HG03280 (cell line): ENCODE results near the gene SLC13A1.
"Not testable (repeated sequence)": the region's sequence is repeated elsewhere in the genome, so short reads cannot be mapped to it uniquely, and the experiment has no call there.

ENCODE experiments used
- ATAC-seq: cut with Tn5 transposase; IDR thresholded peaks from one replicate; pipeline ENCODE4 v1.9.1; 2021; ENCODE audit warnings: mild to moderate bottlenecking, moderate library complexity; ENCODE audit not compliant: unreplicated experiment

Gene SLC13A1

DNA sequence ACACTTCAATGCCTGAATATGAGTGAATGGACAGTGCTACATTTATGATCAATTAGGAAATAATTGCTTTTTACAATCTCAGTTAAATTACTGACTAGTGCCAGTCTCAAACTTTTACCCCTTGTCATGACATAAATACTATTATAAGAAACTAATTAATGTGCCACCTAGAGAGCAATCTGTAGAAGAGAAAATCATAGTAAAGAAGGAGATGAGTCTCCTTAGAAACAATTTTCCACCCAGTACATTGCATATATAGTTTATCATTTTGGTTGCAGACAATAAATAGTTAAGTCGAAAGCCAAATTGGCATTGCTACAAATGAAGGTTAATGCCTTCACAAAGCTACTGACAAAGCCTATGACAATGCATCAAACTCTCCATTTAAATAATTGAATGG lies 68.6 kb downstream of the SLC13A1 start:
- no peak for ATAC-seq

- no peak for ATAC-seq
Measured at GRCh38 chr7:123126691-123127090, 73.1 kb downstream of the SLC13A1 start.

- no peak for ATAC-seq
Measured at GRCh38 chr7:123126171-123126570, 73.6 kb downstream of the SLC13A1 start.

GRCh38 chr7:123125231-123125630 lies 74.5 kb downstream of the SLC13A1 start:
- ATAC-seq = no peak

GRCh38 chr7:123122916-123123315 lies 76.9 kb downstream of the SLC13A1 start:
- no peak for ATAC-seq

DNA sequence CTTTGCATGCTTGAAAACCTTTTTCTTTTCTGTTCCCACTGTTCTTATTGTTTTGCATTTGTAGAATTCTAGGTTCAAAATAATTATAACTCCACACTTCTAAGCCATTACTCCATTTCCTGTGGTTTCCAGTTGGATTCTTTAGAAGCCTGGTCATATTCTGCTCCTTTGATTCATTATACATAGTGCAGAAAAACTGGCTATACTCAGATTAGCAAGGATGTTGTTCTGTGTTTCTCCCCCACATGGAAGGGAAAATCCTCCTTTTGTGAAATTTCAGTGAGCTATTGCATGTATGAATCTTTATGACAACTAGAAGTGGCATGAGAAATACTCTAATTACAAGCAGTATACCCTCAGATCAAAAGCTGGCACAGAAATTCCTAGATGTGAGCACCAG lies 79.5 kb downstream of the SLC13A1 start:
- ATAC-seq = no peak

GRCh38 chr7:123115331-123115730 lies 84.4 kb downstream of the SLC13A1 start:
- ATAC-seq = no peak

DNA sequence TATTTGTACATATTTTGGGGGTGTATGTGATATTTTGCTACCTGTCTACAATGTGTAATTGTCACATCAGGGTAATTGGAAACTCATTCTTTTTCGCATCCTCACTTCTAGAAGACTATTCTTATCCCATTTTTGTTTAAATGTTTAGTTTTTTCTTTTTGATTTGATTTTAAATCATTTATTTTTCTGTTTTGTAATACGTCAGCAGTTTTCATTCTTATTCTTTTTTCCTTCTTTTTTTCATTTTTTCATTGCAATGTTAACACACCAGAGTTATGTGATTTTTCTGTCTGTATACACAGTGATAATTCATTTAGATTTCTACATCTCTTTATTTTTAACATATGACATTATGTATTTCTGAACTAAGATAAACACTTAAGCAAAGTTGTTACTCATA lies 85.5 kb downstream of the SLC13A1 start:
- no peak for ATAC-seq

DNA sequence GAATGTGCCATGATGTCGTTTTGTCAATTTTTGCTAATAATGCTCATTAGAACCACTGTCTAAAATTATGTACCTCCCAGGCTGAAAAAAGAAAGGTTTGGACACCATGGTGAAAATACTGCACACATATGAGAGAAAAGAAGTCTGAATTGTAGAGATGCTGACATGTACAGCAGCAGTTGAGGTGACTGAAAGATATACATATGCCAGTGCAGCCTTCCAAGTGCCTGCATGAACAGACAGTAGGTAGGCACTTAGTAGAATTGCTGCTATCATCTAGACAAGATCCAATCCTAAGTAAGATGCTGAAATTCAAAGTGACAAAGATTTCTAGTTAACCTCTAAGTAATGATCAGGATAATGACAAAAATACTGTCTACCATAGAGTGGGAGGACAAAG lies 86.9 kb downstream of the SLC13A1 start:
- no peak for ATAC-seq

DNA sequence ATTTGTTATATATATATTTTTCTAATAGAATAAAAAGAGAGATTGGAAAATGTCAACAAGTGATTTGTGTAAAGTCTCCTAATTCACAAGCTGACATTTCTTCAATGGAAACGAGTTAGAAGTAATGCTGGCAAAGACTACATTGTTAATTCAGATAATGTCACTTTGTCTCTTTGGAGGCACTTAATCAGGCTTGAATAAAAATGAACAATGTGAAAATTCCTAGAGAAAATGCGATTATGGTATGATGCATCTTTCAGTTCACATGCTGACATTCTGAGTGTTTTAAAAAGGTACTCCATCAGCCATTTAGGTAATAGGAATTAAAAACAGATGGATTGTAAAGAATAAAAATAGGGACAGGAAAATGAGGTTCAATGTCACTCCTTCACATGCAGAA lies 100.1 kb downstream of the SLC13A1 start:
- no peak for ATAC-seq

DNA sequence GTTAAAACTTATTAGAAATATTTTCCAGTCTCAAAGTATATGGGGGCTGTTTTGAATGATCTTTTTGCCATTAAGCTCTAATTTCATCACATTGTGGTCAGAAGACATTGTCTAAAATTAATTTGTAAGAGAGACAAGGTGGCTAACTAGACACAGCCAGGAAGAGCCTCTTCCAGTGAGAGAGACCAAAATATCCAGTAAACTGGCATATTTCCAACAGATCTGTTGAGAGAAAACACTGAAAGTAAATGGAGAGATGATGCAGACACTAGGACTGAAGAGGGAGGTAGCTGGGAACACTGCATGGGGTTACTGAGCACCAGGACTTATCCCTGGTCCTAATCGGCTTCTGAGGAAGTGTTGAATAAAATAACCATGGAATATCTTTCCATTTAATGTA lies 102.8 kb downstream of the SLC13A1 start:
- no peak for ATAC-seq

- ATAC-seq = no peak
Measured at GRCh38 chr7:123096434-123096833, 103.3 kb downstream of the SLC13A1 start.

DNA sequence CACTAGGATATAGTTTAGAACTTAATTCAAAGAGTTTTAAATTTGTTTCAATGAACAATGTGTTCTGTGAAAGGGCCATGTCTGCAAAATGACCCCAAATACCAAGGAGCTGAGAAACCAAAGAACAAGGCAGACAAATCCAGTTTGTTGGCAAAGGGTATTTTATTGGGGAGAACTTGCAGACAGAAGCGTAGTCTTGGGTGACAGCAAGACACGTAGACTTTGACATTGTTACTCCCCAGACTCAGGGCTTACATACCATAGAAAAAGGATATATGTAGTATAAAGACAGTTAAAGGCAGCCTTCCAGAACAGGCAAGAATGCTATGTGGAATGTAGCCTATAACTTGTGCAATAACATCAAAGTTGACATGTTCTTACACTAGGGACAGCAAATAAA lies 109.3 kb downstream of the SLC13A1 start:
- no peak for ATAC-seq

GRCh38 chr7:123086910-123087309 lies 112.9 kb downstream of the SLC13A1 start:
- ATAC-seq = not testable (repeated sequence)

DNA sequence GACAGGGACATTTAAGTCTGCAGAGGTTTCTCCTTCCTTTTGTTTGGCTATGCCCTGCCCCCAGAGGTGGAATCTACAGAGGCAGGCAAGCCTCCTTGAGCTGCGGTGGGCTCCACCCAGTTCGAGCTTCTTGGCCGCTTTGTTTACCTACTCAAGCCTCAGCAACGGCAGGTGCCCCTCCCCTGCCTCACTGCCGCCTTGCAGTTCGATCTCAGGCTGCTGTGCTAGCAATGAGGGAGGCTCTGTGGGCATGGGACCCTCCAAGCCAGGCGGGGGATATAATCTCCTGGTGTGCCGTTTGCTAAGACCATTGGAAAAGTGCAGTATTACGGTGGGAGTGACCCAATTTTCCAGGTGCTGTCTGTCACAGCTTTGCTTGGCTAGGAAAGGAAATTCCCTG lies 114.9 kb downstream of the SLC13A1 start:
- ATAC-seq = not testable (repeated sequence)

GRCh38 chr7:123079021-123079420 lies 120.7 kb downstream of the SLC13A1 start:
- ATAC-seq = no peak

DNA sequence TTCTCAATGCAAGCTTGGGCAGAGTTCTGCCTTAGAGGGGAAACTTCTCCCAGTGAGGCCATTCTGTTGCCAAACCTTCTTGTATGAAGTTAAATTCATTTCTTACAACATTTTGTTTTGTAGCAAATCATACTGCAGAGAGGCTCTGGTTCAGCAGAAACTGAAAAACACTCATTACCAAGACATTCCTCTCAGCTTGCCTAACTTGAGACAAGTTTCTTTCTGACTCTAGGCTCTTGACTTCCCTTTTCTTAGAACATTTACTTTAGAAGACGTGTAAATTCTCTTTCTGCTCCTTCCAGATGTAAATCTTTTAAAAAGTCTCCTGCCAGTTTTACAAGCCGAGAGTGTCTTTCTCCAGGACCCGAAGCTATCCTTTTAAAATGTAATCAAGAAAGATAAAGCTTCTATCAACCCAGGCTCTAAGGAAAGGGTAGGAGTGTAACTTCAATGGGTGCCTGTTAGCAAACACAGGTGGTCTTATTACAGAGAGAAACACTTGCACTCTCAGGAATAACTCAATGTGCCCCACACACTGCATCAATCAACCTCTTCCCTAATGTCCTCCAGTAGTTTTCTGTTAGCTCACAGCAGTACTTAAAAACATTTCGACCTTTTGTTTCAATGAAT lies 123.8 kb downstream of the SLC13A1 start:
- ATAC-seq = no peak

GRCh38 chr7:123070702-123071286 lies 129.0 kb downstream of the SLC13A1 start:
- ATAC-seq = peak; percentile 75

- no peak for ATAC-seq
Measured at GRCh38 chr7:123067814-123068213, 132.0 kb downstream of the SLC13A1 start.
